K562 (cell line): ENCODE data around the gene NBEAL2. TPM values are rescaled to one million over a fixed set of nuclear protein-coding genes. Genes with fewer than 3 reads are reported as not detected.

Experiments used
- ATAC-seq: fragments of 200-7000 bp; cut with Tn5 transposase; 3 replicates; pipeline ENCODE4 v1.9.1; 2020; ENCODE audit warnings: moderate library complexity
- BruUV-seq: library from RNA; stranded (reverse); fragments of 400-500 nt; replicated peaks from 2 replicates; lab custom pipeline; 2021; lab: Mats Ljungman, UMichigan
- CTCF ChIA-PET: fragments of 300-600 bp; formaldehyde crosslinking; extraction: SDS; loops from one replicate; lab custom pipeline; 2021; ENCODE audit warnings: low intra/inter-chr PET ratio; lab: Yijun Ruan, JAX
- POLR2A ChIA-PET: fragments of 300-600, 350-650 bp; sonication (Branson Sonifier 250); formaldehyde crosslinking; extraction: SDS; loops from one replicate; lab custom pipeline; 2021; ENCODE audit warnings: antibody characterized with exemption, inconsistent platforms; lab: Yijun Ruan, JAX
- DNase-seq, 4 experiments: peaks; one replicate each; pipeline versions ENCODE4 v3.0.0 to v3.0.0-alpha.2; 2011 to 2018; ENCODE audit warnings: low spot score in 3 of 4, mixed read lengths in 3 of 4; ENCODE audit errors: extremely low read depth in 1 of 4
- FAIRE-seq: peaks from 2 replicates; lab custom pipeline; 2011; peaks lifted over from hg19 to GRCh38; lab: Jason Lieb, UNC
- H2AFZ ChIP-seq: 2 replicates; pipeline ENCODE4 v1.6.0; 2011; ENCODE audit warnings: low read depth, low read length, control low read depth, inconsistent platforms
- H3K27ac ChIP-seq: fragments of 200-600 bp; 3 replicates; pipeline ENCODE4 v1.8.0; 2011; ENCODE audit warnings: low read depth, mild to moderate bottlenecking, control low read depth, inconsistent platforms, low read length, moderate library complexity, mixed read lengths; ENCODE audit errors: extremely low read depth
- H3K27me3 ChIP-seq, 2 experiments: fragments of 300-600 bp in 1 of 2; 2 replicates in 1 of 2; 3 replicates in 1 of 2; pipeline versions ENCODE4 v1.6.0 to v1.8.0; 2011; ENCODE audit warnings: inconsistent platforms in 2 of 2, low read length in 2 of 2, mild to moderate bottlenecking in 1 of 2, mixed read lengths in 1 of 2, moderate library complexity in 1 of 2; ENCODE audit not compliant: control insufficient read depth in 2 of 2, insufficient read depth in 2 of 2
- H3K36me3 ChIP-seq: fragments of 300-600 bp; 3 replicates; pipeline ENCODE4 v1.8.0; 2011; ENCODE audit warnings: mild to moderate bottlenecking, low read length, inconsistent platforms; ENCODE audit not compliant: control insufficient read depth, insufficient read depth
- H3K4me1 ChIP-seq, 2 experiments: fragments of 200-600 bp in 1 of 2; replicated peaks in 1 of 2; 2 replicates in 1 of 2; 3 replicates in 1 of 2; pipeline versions ENCODE4 v1.5.1 to v1.8.0; 2011; ENCODE audit warnings: inconsistent platforms in 2 of 2, low read length in 2 of 2, mild to moderate bottlenecking in 1 of 2, mixed read lengths in 1 of 2, moderate library complexity in 1 of 2; ENCODE audit not compliant: control insufficient read depth in 2 of 2, insufficient read depth in 2 of 2
- H3K4me2 ChIP-seq: 2 replicates; pipeline ENCODE4 v1.6.1; 2011; ENCODE audit warnings: low read length, control low read depth, inconsistent platforms, mixed read lengths; ENCODE audit not compliant: insufficient read depth
- H3K4me3 ChIP-seq: fragments of 200-600 bp; sonication (generic), shearing (Covaris generic); 2 replicates; pipeline ENCODE4 v1.5.1; 2016; ENCODE audit warnings: control low read depth, inconsistent platforms
- H3K79me2 ChIP-seq: fragments of 200-600 bp; 3 replicates; pipeline ENCODE4 v1.8.0; 2011; ENCODE audit warnings: low read length, inconsistent platforms; ENCODE audit not compliant: control insufficient read depth, insufficient read depth
- H3K9ac ChIP-seq, 2 experiments: 2 replicates each; pipeline versions ENCODE4 v1.6.0 to v1.6.1; 2011; ENCODE audit warnings: low read depth in 2 of 2, low read length in 2 of 2, control low read depth in 1 of 2, inconsistent platforms in 1 of 2, mild to moderate bottlenecking in 1 of 2, mixed read lengths in 1 of 2; ENCODE audit not compliant: insufficient read depth in 1 of 2
- H3K9me1 ChIP-seq: one replicate; pipeline ENCODE4 v1.6.0; 2011; ENCODE audit warnings: inconsistent platforms, mild to moderate bottlenecking, low read length, moderate library complexity; ENCODE audit not compliant: control insufficient read depth, insufficient read depth
- H3K9me3 ChIP-seq: replicated peaks from 2 replicates; pipeline ENCODE4 v1.5.1; 2011; ENCODE audit warnings: low read depth, low read length, inconsistent platforms; ENCODE audit not compliant: control insufficient read depth, insufficient read depth
- H4K20me1 ChIP-seq: replicated peaks from 2 replicates; pipeline ENCODE4 v1.6.1; 2011; ENCODE audit warnings: low read length, inconsistent platforms, mixed read lengths; ENCODE audit not compliant: control insufficient read depth, insufficient read depth
- TAF1 ChIP-seq: IDR thresholded peaks from 2 replicates; pipeline ENCODE4 v1.6.1; 2011; ENCODE audit warnings: mild to moderate bottlenecking, low read length, moderate library complexity; ENCODE audit not compliant: insufficient read depth, control insufficient read depth, severe bottlenecking; ENCODE audit errors: extremely low read depth
- ZFPM2 ChIP-seq: fragments of 250-450 bp; sonication (Bioruptor Pico); IDR thresholded peaks from 2 replicates; pipeline ENCODE4 v1.5.1; 2022; ENCODE audit warnings: mild to moderate bottlenecking
- ZNF717 ChIP-seq: fragments of 250-450 bp; sonication (Bioruptor Pico); IDR thresholded peaks from 2 replicates; pipeline ENCODE4 v1.5.0; 2021
- WGBS: fragments of 100-300 bp; shearing (Covaris generic); methylation state at CpG from one replicate; pipeline ENCODE4 v1.1.6; 2016; ENCODE audit warnings: low coverage, mixed read lengths; ENCODE audit not compliant: insufficient coverage; ENCODE audit errors: missing lambda C conversion rate; 5-methylcytosine and 5-hydroxymethylcytosine counted together
- in situ Hi-C: fragments of 300-500 bp; cut with MboI; formaldehyde crosslinking; loops from 4 replicates; pipeline ENCODE4 v1.15.0; 2018; ENCODE audit warnings: inconsistent platforms, mixed read lengths
- intact Hi-C: fragments of 100-400 bp; cut with micrococcal nuclease; formaldehyde crosslinking; loops from 2 replicates; pipeline ENCODE4 v1.14.2; 2022
- polyA plus RNA-seq, 8 experiments: library from polyadenylated mRNA; depleted of rRNA in 4 of 8; stranded (reverse) in 5 of 8; unstranded in 3 of 8; fragments of >200 nt; fragmentation: Nextera tagmentation in 2 of 8; fragmentation: Illumina TruSeq in 1 of 8; extraction: Ambion mirVana in 2 of 8; extraction: Trizol in 1 of 8; gene quantifications; 2 replicates each; pipeline versions ENCODE4 v1.2.1 to v1.2.3, GENCODE V29; 2011 to 2014; ENCODE audit warnings: inconsistent platforms in 1 of 8, missing spikeins in 1 of 8
- total RNA-seq, 7 experiments: library from RNA; depleted of rRNA in 6 of 7; stranded (reverse); fragments of >200 nt in 6 of 7; fragmentation: Illumina TruSeq in 2 of 7; extraction: Trizol in 2 of 7; gene quantifications; 2 replicates each; pipeline versions ENCODE4 v1.2.1 to v1.2.3, GENCODE V29; 2011 to 2021; ENCODE audit warnings: low replicate concordance in 1 of 7
- TF ChIP-seq, protein P1 (sequence below): sonication (generic); formaldehyde crosslinking; IDR thresholded peaks from 2 replicates; pipeline ENCODE4 v1.8.1; 2022; ENCODE audit warnings: missing genetic modification reagents
- TF ChIP-seq, protein P2 (sequence below): IDR thresholded peaks from 2 replicates; pipeline ENCODE4 v1.6.1; 2014; ENCODE audit warnings: antibody characterized with exemption

Gene NBEAL2
- total and polyA plus RNA-seq, 9 of the 15 experiments (the other 6 are each of a cell fraction or from before 2014, with no cell fraction given), result 0.06 to 114 (median 29.6) TPM

DNA sequence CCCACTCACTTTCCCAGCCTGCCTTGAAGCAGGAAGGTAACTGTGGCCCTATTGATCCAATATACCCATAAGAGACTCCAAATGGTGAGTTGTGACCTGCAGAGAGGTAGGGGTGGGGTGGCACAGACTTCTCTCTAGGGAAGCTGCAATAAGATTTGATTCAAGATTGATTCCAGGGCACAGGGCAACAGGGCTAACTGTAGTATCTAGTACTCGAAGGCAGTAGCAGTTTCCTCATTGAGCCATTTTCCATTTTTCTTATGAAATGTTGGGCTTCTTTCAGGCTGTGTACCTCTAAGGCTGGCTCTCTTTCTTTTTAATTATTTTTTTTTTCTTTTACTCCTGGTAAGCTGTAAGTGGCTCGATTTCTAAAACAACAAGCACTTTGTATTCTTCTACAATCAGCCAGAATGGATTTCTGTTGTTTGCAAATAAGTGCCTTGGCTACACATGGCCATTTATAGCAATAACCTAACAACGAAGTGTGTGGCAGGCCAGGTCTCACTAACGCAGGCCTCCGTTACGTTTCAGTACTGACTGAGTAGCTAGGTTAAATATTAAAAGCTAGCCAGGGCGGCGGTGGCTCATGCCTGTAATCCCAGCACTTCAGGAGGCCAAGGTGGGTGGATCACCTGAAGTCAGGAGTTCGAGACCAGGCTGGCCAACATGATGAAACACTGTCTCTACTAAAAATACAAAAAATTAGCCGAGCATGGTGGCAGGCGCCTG is 22.2 kb upstream of the NBEAL2 start:
- no peak for TF ChIP-seq TAF1
- TF ChIP-seq, protein P1, sequence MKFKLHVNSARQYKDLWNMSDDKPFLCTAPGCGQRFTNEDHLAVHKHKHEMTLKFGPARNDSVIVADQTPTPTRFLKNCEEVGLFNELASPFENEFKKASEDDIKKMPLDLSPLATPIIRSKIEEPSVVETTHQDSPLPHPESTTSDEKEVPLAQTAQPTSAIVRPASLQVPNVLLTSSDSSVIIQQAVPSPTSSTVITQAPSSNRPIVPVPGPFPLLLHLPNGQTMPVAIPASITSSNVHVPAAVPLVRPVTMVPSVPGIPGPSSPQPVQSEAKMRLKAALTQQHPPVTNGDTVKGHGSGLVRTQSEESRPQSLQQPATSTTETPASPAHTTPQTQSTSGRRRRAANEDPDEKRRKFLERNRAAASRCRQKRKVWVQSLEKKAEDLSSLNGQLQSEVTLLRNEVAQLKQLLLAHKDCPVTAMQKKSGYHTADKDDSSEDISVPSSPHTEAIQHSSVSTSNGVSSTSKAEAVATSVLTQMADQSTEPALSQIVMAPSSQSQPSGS (CRISPR knock-in tag), result no peak
- TF ChIP-seq ZNF717 (CRISPR knock-in tag), result no peak
- TF ChIP-seq, protein P2, sequence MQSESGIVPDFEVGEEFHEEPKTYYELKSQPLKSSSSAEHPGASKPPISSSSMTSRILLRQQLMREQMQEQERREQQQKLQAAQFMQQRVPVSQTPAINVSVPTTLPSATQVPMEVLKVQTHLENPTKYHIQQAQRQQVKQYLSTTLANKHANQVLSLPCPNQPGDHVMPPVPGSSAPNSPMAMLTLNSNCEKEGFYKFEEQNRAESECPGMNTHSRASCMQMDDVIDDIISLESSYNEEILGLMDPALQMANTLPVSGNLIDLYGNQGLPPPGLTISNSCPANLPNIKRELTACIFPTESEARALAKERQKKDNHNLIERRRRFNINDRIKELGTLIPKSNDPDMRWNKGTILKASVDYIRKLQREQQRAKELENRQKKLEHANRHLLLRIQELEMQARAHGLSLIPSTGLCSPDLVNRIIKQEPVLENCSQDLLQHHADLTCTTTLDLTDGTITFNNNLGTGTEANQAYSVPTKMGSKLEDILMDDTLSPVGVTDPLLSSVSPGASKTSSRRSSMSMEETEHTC, result no peak
- TF ChIP-seq ZFPM2, result no peak
- TF ChIP-seq, all 486 proteins: peak for 0
- CTCF ChIA-PET, result no interaction called here
- Histone ChIP-seq H3K4me3 (no peak overlapping the region), H3K4me2 (no peak overlapping the region), H3K4me1 (peaks cover 41 to 64% of the 10 kb centered on the region in 2 experiments), H3K36me3 (peaks cover 60% of the 10 kb centered on the region; the same call in 2 of the 3 replicates), H2AFZ (no peak overlapping the region), H3K9me3 (no peaks in the 10 kb centered on the region), H3K9ac (no peak overlapping the region), H3K27me3 (no peaks in the 10 kb centered on the region), H3K79me2 (peaks cover 98% of the 10 kb centered on the region), H4K20me1 (peaks cover 84% of the 10 kb centered on the region), H3K27ac (peak overlapping the region; percentile 20; the same call in 1 of the 3 replicates), H3K9me1 (peaks cover 21% of the 10 kb centered on the region)
- no peak for ATAC-seq
- no TSS peak for BruUV-seq
- in situ Hi-C loops (no loop called here), intact Hi-C loops (no loop called here)
- FAIRE-seq, result no peak
- WGBS, result 69% methylated on average over 11 of the region's 11 CpGs
- POLR2A ChIA-PET, result interaction anchor here (0.6 to 5.7 kb wide), 9 partner anchors 11 to 1576 kb away, joined by 3 to 55 read pairs (median 5); no protein-coding TSS in a partner anchor
- DNase-seq, result no peak
